NCI-H2029 treated with DMSO at 0.1 percent for 48 hours (cell line): ENCODE results near the gene NBR1.
"Not testable (repeated sequence)": the region's sequence is repeated elsewhere in the genome, so short reads cannot be mapped to it uniquely, and the experiment has no call there.

Experiments
- DNase-seq: peaks from one replicate; lab custom pipeline; 2025; lab: John Stamatoyannopoulos, UW

Gene NBR1

GRCh38 chr17:43246456-43246855 is 75.4 kb downstream of the NBR1 start:
- DNase-seq: not testable (repeated sequence)
